Kidney epithelial cell (primary cell): ENCODE data around the gene ANKRD30A. TPM values are rescaled to one million over a fixed set of nuclear protein-coding genes. Genes with fewer than 3 reads are reported as not detected.
"Not testable (repeated sequence)": the region's sequence is repeated elsewhere in the genome, so short reads cannot be mapped to it uniquely, and the experiment has no call there.

ENCODE experiments used
- DNase-seq: peaks from one replicate; pipeline ENCODE4 v3.0.0-alpha.2; 2010; ENCODE audit warnings: low read depth
- H3K27me3 ChIP-seq: 2 replicates; pipeline ENCODE4 v1.6.0; 2011; ENCODE audit warnings: low read length; ENCODE audit not compliant: control insufficient read depth, insufficient read depth
- H3K36me3 ChIP-seq: 2 replicates; pipeline ENCODE4 v1.5.1; 2011; ENCODE audit warnings: low read length; ENCODE audit not compliant: control insufficient read depth, insufficient read depth
- H3K4me3 ChIP-seq: 2 replicates; pipeline ENCODE4 v1.5.1; 2011; ENCODE audit warnings: low read depth, mild to moderate bottlenecking, control low read depth, low read length
- CTCF ChIP-seq: IDR thresholded peaks from 2 replicates; pipeline ENCODE4 v1.5.1; 2011; ENCODE audit warnings: mild to moderate bottlenecking, moderate library complexity, low read length, control low read depth, inconsistent platforms; ENCODE audit not compliant: insufficient read depth, poor library complexity, severe bottlenecking
- total RNA-seq: library from RNA; depleted of rRNA; stranded (reverse); fragments of >200 nt; gene quantifications from 2 replicates; pipeline ENCODE4 v1.2.3, GENCODE V29; 2015

Gene ANKRD30A
- total RNA-seq, 1 donor from 2014 or later: not detected

DNA sequence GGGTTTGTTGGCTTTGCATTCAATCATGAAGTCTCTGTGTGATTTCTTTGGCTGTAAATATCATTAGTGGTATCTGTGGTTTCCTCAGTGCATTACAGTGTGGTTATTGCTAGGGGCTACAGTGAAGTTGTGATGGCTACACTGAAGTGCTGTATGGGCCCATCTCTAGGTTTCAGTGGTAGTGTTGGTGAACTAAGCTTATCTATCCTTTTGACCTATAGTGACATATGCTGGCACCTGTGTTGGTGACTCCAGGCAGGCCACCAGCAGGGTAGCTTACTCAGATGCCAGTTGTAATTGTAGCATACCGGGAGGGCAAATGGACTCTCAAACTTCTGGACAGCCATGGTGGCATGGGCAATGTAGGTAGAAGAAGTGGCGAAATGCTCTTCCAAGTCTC is 219.0 kb downstream of the ANKRD30A start:
- Histone ChIP-seq H3K4me3 (no peak overlapping the region), H3K36me3 (no peaks in the 10 kb centered on the region), H3K27me3 (no peaks in the 10 kb centered on the region)
- DNase-seq: no peak
- no peak for TF ChIP-seq CTCF

DNA sequence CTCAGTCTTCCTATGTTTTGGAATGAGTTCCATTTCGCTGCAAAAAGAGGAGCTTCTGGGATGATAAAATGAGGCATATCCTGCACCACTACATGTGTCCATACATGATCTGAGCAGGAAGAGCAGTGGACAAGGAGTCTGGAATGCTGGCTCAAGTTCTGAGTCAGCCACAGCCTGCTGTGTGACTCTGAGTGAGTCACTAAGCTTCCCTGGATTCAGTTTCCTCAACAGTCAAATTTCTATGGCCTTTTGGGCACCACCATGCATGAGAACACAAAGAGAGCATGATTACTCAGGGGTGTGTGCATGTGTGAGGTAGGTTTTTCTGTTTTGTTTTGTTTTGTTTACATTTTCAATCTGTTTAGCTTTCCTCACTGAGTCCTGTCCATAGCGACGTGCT is 254.6 kb downstream of the ANKRD30A start:
- Histone ChIP-seq H3K36me3 (no peaks in the 10 kb centered on the region), H3K4me3 (no peak overlapping the region), H3K27me3 (no peaks in the 10 kb centered on the region)
- no peak for TF ChIP-seq CTCF
- no peak for DNase-seq

DNA sequence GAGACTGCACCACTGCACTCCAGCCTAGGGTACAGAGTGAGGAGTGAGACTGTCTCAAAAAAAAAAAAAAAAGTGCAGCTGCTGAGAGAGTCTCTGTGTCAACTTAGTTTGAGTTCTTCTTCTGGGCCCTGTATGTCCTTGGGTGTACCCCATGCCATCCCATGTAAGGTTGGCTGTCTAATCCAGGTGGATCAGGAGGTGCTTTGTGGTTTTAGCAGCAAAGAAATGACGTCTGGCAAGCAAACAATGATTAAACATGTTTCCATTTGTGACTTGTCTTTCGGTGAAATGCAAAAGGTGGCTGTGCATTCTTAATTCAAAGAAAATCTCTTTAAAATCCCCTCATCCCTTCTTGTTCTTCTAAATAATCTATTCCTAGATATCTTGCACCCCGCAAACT is 255.9 kb downstream of the ANKRD30A start:
- TF ChIP-seq CTCF: no peak
- no peak overlapping the region for H3K4me3 ChIP-seq

GRCh38 chr10:37384923-37385322 is 259.5 kb downstream of the ANKRD30A start:
- no peak overlapping the region for H3K4me3 ChIP-seq
- no peaks in the 10 kb centered on the region for H3K36me3 ChIP-seq
- no peak for TF ChIP-seq CTCF
- no peaks in the 10 kb centered on the region for H3K27me3 ChIP-seq
- no peak for DNase-seq

More for the DNA sequence above, 255.9 kb downstream of the ANKRD30A start:
- H3K36me3 ChIP-seq: no peaks in the 10 kb centered on the region
- H3K27me3 ChIP-seq: no peaks in the 10 kb centered on the region
- DNase-seq: no peak

- Histone ChIP-seq H3K36me3 (no peaks in the 10 kb centered on the region), H3K4me3 (no peak overlapping the region), H3K27me3 (no peaks in the 10 kb centered on the region)
- no peak for TF ChIP-seq CTCF
- no peak for DNase-seq
Measured at GRCh38 chr10:37390926-37391325, 265.5 kb downstream of the ANKRD30A start.

DNA sequence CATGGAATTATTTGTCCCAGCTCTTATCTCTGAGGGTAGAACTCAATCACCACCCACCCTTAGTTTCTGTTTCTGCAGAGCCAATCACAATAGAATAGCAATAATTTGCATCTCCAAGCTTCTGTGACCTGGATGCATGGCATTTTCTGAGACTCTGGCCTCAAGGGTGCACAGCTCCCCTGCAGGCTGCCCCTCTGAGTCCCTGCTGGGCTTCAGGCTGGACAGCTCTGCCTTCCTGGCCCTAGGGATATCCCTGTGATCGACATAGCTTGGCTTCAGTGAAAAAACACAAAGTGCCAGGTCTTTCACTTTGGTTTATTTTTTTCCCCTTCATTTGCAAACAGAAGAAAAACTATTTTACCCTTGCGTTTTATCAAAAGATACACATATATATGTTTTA is 275.4 kb downstream of the ANKRD30A start:
- not testable (repeated sequence) for H3K4me3 ChIP-seq, H3K36me3 ChIP-seq, DNase-seq, H3K27me3 ChIP-seq
